ENCODE data around the gene STMN3. TPM values are rescaled to one million over a fixed set of nuclear protein-coding genes. Genes with fewer than 3 reads are reported as not detected.

STMN3 gene
- total RNA-seq, 2 donors from 2014 or later: 15.1 to 24.7 TPM

- Mint-ChIP-seq H3K4me1 (peaks cover 4% of the 10 kb centered on the region), H3K4me3 (no peak overlapping the region), H3K36me3 (ENCODE audit: low read depth) (peaks cover 6% of the 10 kb centered on the region), H3K27me3 (no peaks in the 10 kb centered on the region), H3K27ac (no peak overlapping the region), H3K9me3 (no peaks in the 10 kb centered on the region)
- ATAC-seq (replicated peaks): no peak
Observed at GRCh38 chr20:63687419-63688178, 34.4 kb upstream of the STMN3 start.

GRCh38 chr20:63686492-63687321 is 33.5 kb upstream of the STMN3 start:
- Mint-ChIP-seq H3K4me1 (peaks cover 4% of the 10 kb centered on the region), H3K4me3 (peak overlapping the region; percentile 44), H3K36me3 (ENCODE audit: low read depth) (peaks cover 6% of the 10 kb centered on the region), H3K27ac (peak overlapping the region; percentile 43), H3K9me3 (no peaks in the 10 kb centered on the region), H3K27me3 (no peaks in the 10 kb centered on the region)
- ATAC-seq (replicated peaks): peak; percentile 86

- no peak for ATAC-seq (replicated peaks)
- Mint-ChIP-seq H3K27ac (no peak overlapping the region), H3K4me1 (no peaks in the 10 kb centered on the region), H3K4me3 (peak overlapping the region; percentile 44), H3K36me3 (ENCODE audit: low read depth) (peaks cover under 1% of the 10 kb centered on the region), H3K27me3 (no peaks in the 10 kb centered on the region), H3K9me3 (no peaks in the 10 kb centered on the region)
Observed at GRCh38 chr20:63686094-63686491, 32.9 kb upstream of the STMN3 start.

DNA sequence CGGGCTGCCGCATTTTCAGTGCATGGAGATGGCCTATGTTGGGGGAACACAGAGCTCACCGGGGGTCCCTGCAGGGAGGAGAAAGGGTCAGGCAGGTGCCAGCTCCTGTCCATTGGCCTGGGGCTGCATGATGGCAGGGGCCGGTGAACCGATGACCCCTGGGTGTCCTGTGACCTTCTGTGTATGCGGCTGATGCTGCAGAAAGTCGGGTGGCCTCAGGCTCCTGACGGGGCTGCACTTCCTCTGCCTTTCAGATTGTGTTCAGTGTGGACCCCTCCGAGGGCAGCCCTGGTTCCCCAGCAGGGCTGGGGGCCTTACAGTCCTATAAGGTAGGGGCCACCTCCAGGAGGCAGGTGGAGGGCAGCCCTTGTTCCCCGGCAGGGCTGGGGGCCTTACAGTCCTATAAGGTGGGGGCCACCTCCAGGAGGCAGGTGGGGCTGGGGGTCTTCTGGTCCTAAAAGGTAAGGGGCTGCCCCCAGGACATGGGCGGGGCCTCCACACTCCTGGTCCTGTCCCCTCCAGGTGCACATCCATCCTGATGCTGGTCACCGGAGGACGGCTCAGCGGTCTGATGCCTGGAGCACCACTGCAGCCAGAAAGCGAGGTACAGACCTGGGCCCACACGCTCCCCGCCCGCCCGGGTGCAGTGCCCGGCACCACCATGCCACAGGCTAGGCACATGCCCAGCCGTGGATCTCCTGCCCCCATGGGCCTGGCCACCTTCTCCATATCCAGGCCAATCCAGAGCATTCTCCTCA is 32.2 kb upstream of the STMN3 start:
- Mint-ChIP-seq H3K27ac (no peak overlapping the region), H3K36me3 (ENCODE audit: low read depth) (no peaks in the 10 kb centered on the region), H3K9me3 (no peaks in the 10 kb centered on the region), H3K4me3 (no peak overlapping the region), H3K27me3 (no peaks in the 10 kb centered on the region), H3K4me1 (no peaks in the 10 kb centered on the region)
- ATAC-seq (replicated peaks): no peak

- Mint-ChIP-seq H3K4me1 (no peaks in the 10 kb centered on the region), H3K36me3 (ENCODE audit: low read depth) (peaks cover 9% of the 10 kb centered on the region), H3K27ac (no peak overlapping the region), H3K9me3 (no peaks in the 10 kb centered on the region), H3K27me3 (no peaks in the 10 kb centered on the region), H3K4me3 (no peak overlapping the region)
- ATAC-seq (replicated peaks): peak; percentile 70
Observed at GRCh38 chr20:63682384-63683139, 29.3 kb upstream of the STMN3 start.

DNA sequence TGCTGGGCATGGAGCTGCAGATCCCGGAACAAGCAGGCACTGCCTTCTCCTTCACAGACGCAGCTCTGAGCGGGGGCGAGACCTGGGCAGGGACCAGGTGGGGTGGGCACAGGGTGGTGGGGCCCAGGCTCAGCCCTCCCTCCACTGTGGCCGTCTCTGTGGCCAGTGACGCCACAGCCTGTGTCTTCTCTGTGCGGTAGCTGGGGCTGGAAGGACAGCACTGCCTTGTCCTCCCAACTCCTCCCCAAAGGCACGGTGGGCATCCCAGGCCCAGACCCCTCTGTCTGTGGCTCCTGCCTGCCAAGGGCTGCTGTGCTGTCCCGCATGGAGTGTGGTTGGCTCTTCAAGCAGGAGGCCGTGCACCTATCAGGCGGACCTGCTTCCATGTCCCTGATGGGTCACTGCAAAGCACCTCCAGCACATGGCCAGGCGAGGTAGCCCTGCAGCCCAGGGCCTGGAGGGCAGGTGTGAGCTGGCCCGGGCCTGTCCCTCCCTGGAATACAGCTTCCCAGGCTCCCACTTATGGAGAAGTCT is 28.5 kb upstream of the STMN3 start:
- ATAC-seq (replicated peaks): no peak
- Mint-ChIP-seq H3K4me1 (no peaks in the 10 kb centered on the region), H3K27me3 (no peaks in the 10 kb centered on the region), H3K4me3 (no peak overlapping the region), H3K36me3 (ENCODE audit: low read depth) (peaks cover 15% of the 10 kb centered on the region), H3K9me3 (no peaks in the 10 kb centered on the region), H3K27ac (no peak overlapping the region)

- Mint-ChIP-seq H3K4me3 (no peak overlapping the region), H3K36me3 (ENCODE audit: low read depth) (peaks cover 21% of the 10 kb centered on the region), H3K27ac (no peak overlapping the region), H3K9me3 (no peaks in the 10 kb centered on the region), H3K4me1 (no peaks in the 10 kb centered on the region), H3K27me3 (no peaks in the 10 kb centered on the region)
- ATAC-seq (replicated peaks): no peak
Observed at GRCh38 chr20:63680857-63681608, 27.8 kb upstream of the STMN3 start.

DNA sequence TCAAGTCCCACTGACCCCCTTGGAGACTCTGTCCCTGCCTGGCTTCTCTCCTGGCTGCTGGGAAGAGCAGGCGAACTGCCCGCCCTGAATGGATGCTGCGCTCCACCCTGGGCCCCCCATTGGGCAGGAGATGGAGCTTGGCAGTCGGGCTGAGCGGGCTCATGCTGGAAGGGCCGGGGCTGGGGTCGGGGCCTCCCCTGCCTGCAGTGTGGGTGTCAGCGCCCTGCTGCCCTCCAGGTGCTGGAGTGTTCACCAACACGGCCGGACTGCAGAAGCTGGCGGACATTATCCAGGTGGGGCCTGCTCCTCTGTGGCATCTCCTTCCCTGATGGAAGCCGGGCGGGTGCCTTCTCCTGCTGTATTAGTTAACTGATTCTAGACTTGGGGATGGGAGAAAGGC is 27.2 kb upstream of the STMN3 start:
- H3K27ac Mint-ChIP-seq: no peak overlapping the region
- no peaks in the 10 kb centered on the region for H3K9me3 Mint-ChIP-seq
- no peaks in the 10 kb centered on the region for H3K4me1 Mint-ChIP-seq
- ATAC-seq (replicated peaks): no peak
- no peak overlapping the region for H3K4me3 Mint-ChIP-seq
- no peaks in the 10 kb centered on the region for H3K27me3 Mint-ChIP-seq
- H3K36me3 Mint-ChIP-seq (ENCODE audit: low read depth): peaks cover 27% of the 10 kb centered on the region

GRCh38 chr20:63679799-63680305 is 26.6 kb upstream of the STMN3 start:
- no peak for ATAC-seq (replicated peaks)
- Mint-ChIP-seq H3K4me3 (no peak overlapping the region), H3K36me3 (ENCODE audit: low read depth) (peaks cover 32% of the 10 kb centered on the region), H3K9me3 (no peaks in the 10 kb centered on the region), H3K27me3 (no peaks in the 10 kb centered on the region), H3K27ac (peak overlapping the region; percentile 36), H3K4me1 (no peaks in the 10 kb centered on the region)

DNA sequence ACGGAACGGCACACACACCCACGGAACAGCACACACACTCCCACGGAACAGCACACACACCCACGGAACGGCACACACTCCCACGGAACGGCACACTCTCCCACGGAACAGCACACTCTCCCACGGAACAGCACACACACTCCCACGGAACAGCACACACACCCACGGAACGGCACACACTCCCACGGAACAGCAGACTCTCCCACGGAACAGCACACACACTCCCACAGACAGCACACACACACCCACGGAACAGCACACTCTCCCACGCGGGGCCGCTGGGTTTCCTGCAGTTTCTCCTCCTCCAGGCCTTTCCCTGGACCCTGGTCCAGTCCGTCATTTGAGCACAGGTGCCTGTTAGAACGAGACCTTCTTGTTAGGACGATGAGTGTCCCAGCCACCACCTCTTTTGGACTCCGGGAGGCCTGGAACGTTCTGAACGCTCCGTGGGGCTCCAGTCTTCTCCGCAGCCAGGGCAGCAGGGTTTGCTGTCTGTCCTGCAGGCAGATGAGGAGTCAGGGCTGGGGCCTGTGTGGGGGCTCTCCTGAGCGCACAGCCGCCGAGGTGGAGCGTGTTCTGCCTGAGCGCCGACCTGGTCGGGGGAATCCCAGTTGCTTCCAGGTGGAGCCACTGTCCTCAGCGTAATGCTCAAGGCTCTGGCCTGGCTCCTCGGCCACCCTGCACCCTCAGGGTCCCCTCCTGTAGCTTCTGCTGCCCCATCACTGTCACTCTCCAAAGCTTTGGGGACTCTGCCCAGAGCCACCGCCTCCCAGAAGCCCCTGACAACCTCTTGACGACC is 25.6 kb upstream of the STMN3 start:
- Mint-ChIP-seq H3K9me3 (no peaks in the 10 kb centered on the region), H3K27ac (no peak overlapping the region), H3K4me1 (no peaks in the 10 kb centered on the region), H3K36me3 (ENCODE audit: low read depth) (peaks cover 39% of the 10 kb centered on the region), H3K27me3 (no peaks in the 10 kb centered on the region), H3K4me3 (no peak overlapping the region)
- ATAC-seq (replicated peaks): no peak

DNA sequence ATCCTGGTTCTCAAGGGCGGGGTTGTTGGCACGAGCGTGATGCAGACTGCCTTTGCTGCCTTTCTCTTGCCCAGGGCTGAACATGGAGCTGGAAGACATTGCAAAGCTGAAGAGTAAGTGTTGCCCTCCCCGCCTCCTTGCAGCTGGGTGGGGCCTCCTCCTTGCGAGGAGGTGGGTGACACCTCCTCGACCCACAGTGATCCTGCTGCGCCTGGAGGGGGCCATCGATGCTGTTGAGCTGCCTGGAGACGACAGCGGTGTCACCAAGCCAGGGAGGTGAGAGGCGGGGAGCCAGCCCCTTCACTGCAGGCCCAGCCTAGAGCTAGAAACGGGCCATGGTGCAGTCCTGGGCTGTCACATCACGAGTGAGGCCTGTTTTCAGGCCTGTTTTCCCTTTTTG is 24.8 kb upstream of the STMN3 start:
- H3K27me3 Mint-ChIP-seq: no peaks in the 10 kb centered on the region
- H3K9me3 Mint-ChIP-seq: no peaks in the 10 kb centered on the region
- no peak overlapping the region for H3K4me3 Mint-ChIP-seq
- no peak for ATAC-seq (replicated peaks)
- H3K36me3 Mint-ChIP-seq (ENCODE audit: low read depth): peaks cover 45% of the 10 kb centered on the region
- H3K4me1 Mint-ChIP-seq: no peaks in the 10 kb centered on the region
- H3K27ac Mint-ChIP-seq: no peak overlapping the region

- no peaks in the 10 kb centered on the region for H3K9me3 Mint-ChIP-seq
- H3K27ac Mint-ChIP-seq: no peak overlapping the region
- H3K27me3 Mint-ChIP-seq: no peaks in the 10 kb centered on the region
- no peak overlapping the region for H3K4me3 Mint-ChIP-seq
- ATAC-seq (replicated peaks): no peak
- H3K36me3 Mint-ChIP-seq (ENCODE audit: low read depth): peaks cover 49% of the 10 kb centered on the region
- H3K4me1 Mint-ChIP-seq: no peaks in the 10 kb centered on the region
Observed at GRCh38 chr20:63675681-63676368, 22.6 kb upstream of the STMN3 start.
